ENCODE measurements around the gene SLC9A9.

DNA sequence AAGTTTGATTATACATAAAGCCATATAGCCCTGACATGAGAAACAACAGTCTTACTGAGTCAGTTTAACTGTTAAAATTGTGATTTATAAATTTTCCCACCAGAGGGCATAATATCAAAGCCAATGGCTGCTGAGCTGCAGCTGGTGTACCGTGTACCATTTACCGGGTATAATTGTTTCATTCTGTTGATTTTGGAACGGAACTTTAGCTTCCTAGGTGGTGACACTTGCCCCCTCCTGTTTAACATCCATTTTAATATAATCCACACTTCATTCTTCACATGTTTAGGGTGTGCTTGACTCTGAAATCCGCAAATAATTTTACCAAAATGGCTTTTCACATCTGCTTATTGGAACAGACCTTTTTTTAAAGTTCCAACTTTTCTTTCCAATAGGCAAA lies 72.8 kb downstream of the SLC9A9 start:
- TF ChIP-seq CTCF (IDR thresholded peaks at IDR 0.05 in 8 of 11, conservative IDR thresholded peaks at IDR 0.05 in 3 of 11) (peak in 9 of 11 experiments; percentile 15 to 52 (median 46)), POLR2AphosphoS5 (IDR thresholded peaks at IDR 0.05) (no peak), POLR2A (IDR thresholded peaks at IDR 0.05) (no peak)
